Natural killer cell (primary cell): Measurements from ENCODE around the gene ALDOB. TPM values are rescaled to one million over a fixed set of nuclear protein-coding genes. Genes with fewer than 3 reads are reported as not detected.

Experiments used
- ATAC-seq, 3 donors: fragments of 150-1000 bp in 2 of 3; fragments of 200-7000 bp in 1 of 3; cut with Tn5 transposase; 1 replicate in 1 of 3; 2 replicates in 2 of 3; pipeline ENCODE4 v1.10.0; 2021; ENCODE audit warnings: mild to moderate bottlenecking in 2 of 3, moderate library complexity in 2 of 3
- DNase-seq, 2 donors: peaks; one replicate each; pipeline versions ENCODE4 v3.0.0 to v3.0.0-alpha.2; 2013 to 2021; ENCODE audit warnings: mixed read lengths in 1 of 2
- H3K27ac ChIP-seq: one replicate; pipeline ENCODE4 v1.5.1; 2013; ENCODE audit warnings: mild to moderate bottlenecking, low read length
- H3K27me3 ChIP-seq: one replicate; pipeline ENCODE4 v1.6.1; 2013; ENCODE audit warnings: low read length; ENCODE audit not compliant: control insufficient read depth, insufficient read depth
- H3K36me3 ChIP-seq: one replicate; pipeline ENCODE4 v1.6.1; 2013; ENCODE audit warnings: low read length; ENCODE audit not compliant: control insufficient read depth, insufficient read depth
- H3K4me1 ChIP-seq: one replicate; pipeline ENCODE4 v1.6.1; 2013; ENCODE audit warnings: low read length; ENCODE audit not compliant: control insufficient read depth, insufficient read depth
- H3K4me3 ChIP-seq: one replicate; pipeline ENCODE4 v1.5.1; 2013; ENCODE audit warnings: low read length
- H3K9me3 ChIP-seq: one replicate; pipeline ENCODE4 v1.6.1; 2013; ENCODE audit warnings: low read length; ENCODE audit not compliant: control insufficient read depth, insufficient read depth
- H3K27ac Mint-ChIP-seq, 2 donors: one replicate each; pipeline ENCODE4 v1.8.0; 2022; ENCODE audit warnings: mild to moderate bottlenecking in 2 of 2, mixed read lengths in 2 of 2, moderate library complexity in 1 of 2
- H3K27me3 Mint-ChIP-seq, 2 donors: one replicate each; pipeline ENCODE4 v1.8.0; 2022; ENCODE audit warnings: low read depth in 2 of 2, mixed read lengths in 2 of 2
- H3K36me3 Mint-ChIP-seq: one replicate; pipeline ENCODE4 v1.8.0; 2022; ENCODE audit warnings: mixed read lengths
- H3K4me1 Mint-ChIP-seq, 2 donors: one replicate each; pipeline ENCODE4 v1.8.0; 2022; ENCODE audit warnings: mixed read lengths in 2 of 2
- H3K4me3 Mint-ChIP-seq: one replicate; pipeline ENCODE4 v1.8.0; 2022; ENCODE audit warnings: mild to moderate bottlenecking, moderate library complexity, mixed read lengths
- H3K9me3 Mint-ChIP-seq, 2 donors: one replicate each; pipeline ENCODE4 v1.8.0; 2022; ENCODE audit warnings: mixed read lengths in 2 of 2
- CTCF ChIP-seq: fragments of 200-600 bp; IDR thresholded peaks from one replicate; pipeline ENCODE4 v1.8.0; 2022; ENCODE audit warnings: antibody characterized with exemption
- WGBS: methylation state at CpG from one replicate; pipeline ENCODE4 v1.1.7; 2013; ENCODE audit warnings: missing lambda C conversion rate; ENCODE audit not compliant: insufficient coverage; 5-methylcytosine and 5-hydroxymethylcytosine counted together
- intact Hi-C: fragments of 100-400 bp; cut with micrococcal nuclease; formaldehyde crosslinking; loops from one replicate; pipeline ENCODE4 v1.14.2; 2022
- total RNA-seq, 4 donors: library from RNA; stranded (reverse); fragments of 120-200 nt in 1 of 4; gene quantifications; one replicate each; pipeline versions ENCODE4 v1.2.3 to v1.2.4, GENCODE V29; 2013 to 2022

Gene ALDOB
- total RNA-seq, 3 donors from 2014 or later (not counting 1 experiment from before 2014, with no cell fraction given): not detected

GRCh38 chr9:101455656-101456240 is 20.2 kb upstream of the ALDOB start:
- H3K4me3 Mint-ChIP-seq: no peak overlapping the region
- no peak for DNase-seq
- no peak for TF ChIP-seq CTCF
- peaks cover 6% of the 10 kb centered on the region for H3K9me3 ChIP-seq
- 92% methylated on average over 2 of the region's 2 CpGs for WGBS
- no peaks in the 10 kb centered on the region for H3K36me3 ChIP-seq
- H3K36me3 Mint-ChIP-seq: no peaks in the 10 kb centered on the region
- no peaks in the 10 kb centered on the region for H3K4me1 Mint-ChIP-seq
- no peak overlapping the region for H3K27ac Mint-ChIP-seq
- H3K4me3 ChIP-seq: no peak overlapping the region
- no peaks in the 10 kb centered on the region for H3K9me3 Mint-ChIP-seq
- peaks cover 16 to 23% of the 10 kb centered on the region in 2 donors for H3K27me3 Mint-ChIP-seq
- H3K27me3 ChIP-seq: peaks cover 3% of the 10 kb centered on the region
- intact Hi-C loops: no loop called here
- no peak for ATAC-seq
- H3K27ac ChIP-seq: no peak overlapping the region
- no peaks in the 10 kb centered on the region for H3K4me1 ChIP-seq

- Histone ChIP-seq H3K9me3 (peaks cover 6% of the 10 kb centered on the region), H3K27ac (no peak overlapping the region), H3K27me3 (peaks cover 8% of the 10 kb centered on the region), H3K4me3 (no peak overlapping the region), H3K4me1 (peaks cover 4% of the 10 kb centered on the region), H3K36me3 (no peaks in the 10 kb centered on the region)
- intact Hi-C loops: no loop called here
- Mint-ChIP-seq H3K4me1 (peaks cover under 1 to 1% of the 10 kb centered on the region in 2 donors), H3K27me3 (peaks cover 17 to 35% of the 10 kb centered on the region in 2 donors), H3K27ac (no peak overlapping the region), H3K4me3 (no peak overlapping the region), H3K9me3 (no peaks in the 10 kb centered on the region), H3K36me3 (no peaks in the 10 kb centered on the region)
- DNase-seq (no peak), ATAC-seq (no peak)
- 100% methylated on average over 4 of the region's 4 CpGs for WGBS
- TF ChIP-seq CTCF: no peak
Observed at GRCh38 chr9:101453776-101454570, 18.4 kb upstream of the ALDOB start.

- H3K9me3 Mint-ChIP-seq: no peaks in the 10 kb centered on the region
- intact Hi-C loops: no loop called here
- DNase-seq (no peak), ATAC-seq (no peak)
- peaks cover 6% of the 10 kb centered on the region for H3K9me3 ChIP-seq
- no peak overlapping the region for H3K4me3 ChIP-seq
- no peak overlapping the region for H3K4me3 Mint-ChIP-seq
- no peak overlapping the region for H3K27ac Mint-ChIP-seq
- no peaks in the 10 kb centered on the region for H3K36me3 Mint-ChIP-seq
- no peak overlapping the region for H3K27ac ChIP-seq
- H3K27me3 Mint-ChIP-seq: peaks cover 22 to 49% of the 10 kb centered on the region in 2 donors
- TF ChIP-seq CTCF: no peak
- WGBS: 94% methylated on average over 4 of the region's 4 CpGs
- peaks cover 9% of the 10 kb centered on the region for H3K27me3 ChIP-seq
- H3K4me1 ChIP-seq: peaks cover 4% of the 10 kb centered on the region
- peaks cover 8% of the 10 kb centered on the region in 2 donors for H3K4me1 Mint-ChIP-seq
- H3K36me3 ChIP-seq: no peaks in the 10 kb centered on the region
Observed at GRCh38 chr9:101451498-101451897, 15.9 kb upstream of the ALDOB start.
